Heart left ventricle (tissue), 16 donors: ENCODE measurements around the gene TMEM9. TPM values are rescaled to one million over a fixed set of nuclear protein-coding genes. Genes with fewer than 3 reads are reported as not detected.

ENCODE experiments used
- ATAC-seq, 4 donors: fragments of 200-7000 bp; cut with Tn5 transposase; one replicate each; pipeline ENCODE4 v1.9.1; 2020 to 2022; ENCODE audit warnings: moderate library complexity in 4 of 4, mild to moderate bottlenecking in 3 of 4, moderate number of reproducible peaks in 1 of 4
- DNase-seq, 5 donors: peaks; one replicate each; pipeline ENCODE4 v3.0.0-alpha.2; 2020
- H3K27ac ChIP-seq, 12 donors: fragments of 200-600 bp; sonication (generic) in 4 of 12; one replicate each; pipeline versions ENCODE4 v1.5.0 to v1.8.0; 2016 to 2022; ENCODE audit warnings: mild to moderate bottlenecking in 2 of 12
- H3K27me3 ChIP-seq, 9 donors: fragments of 200-600 bp; sonication (generic) in 2 of 9; one replicate each; pipeline versions ENCODE4 v1.5.1 to v1.8.0; 2016 to 2022; ENCODE audit warnings: mild to moderate bottlenecking in 3 of 9
- H3K36me3 ChIP-seq, 9 donors: fragments of 200-600 bp; sonication (generic) in 2 of 9; one replicate each; pipeline versions ENCODE4 v1.5.0 to v1.8.0; 2018 to 2022; ENCODE audit warnings: mild to moderate bottlenecking in 2 of 9
- H3K4me1 ChIP-seq, 12 donors: fragments of 200-600 bp; sonication (generic) in 4 of 12; one replicate each; pipeline versions ENCODE4 v1.5.0 to v1.8.0; 2016 to 2022; ENCODE audit warnings: mild to moderate bottlenecking in 3 of 12
- H3K4me3 ChIP-seq, 12 donors: fragments of 200-600 bp; sonication (generic) in 4 of 12; one replicate each; pipeline versions ENCODE4 v1.5.0 to v1.8.0; 2017 to 2022; ENCODE audit warnings: mild to moderate bottlenecking in 9 of 12, moderate library complexity in 4 of 12
- H3K9me3 ChIP-seq, 12 donors: fragments of 200-600 bp; sonication (generic) in 4 of 12; one replicate each; pipeline versions ENCODE4 v1.5.0 to v1.8.0; 2016 to 2022; ENCODE audit warnings: mild to moderate bottlenecking in 1 of 12
- CTCF ChIP-seq, 12 donors: fragments of 200-600 bp; sonication (generic) in 4 of 12; IDR thresholded peaks; one replicate each; pipeline versions ENCODE4 v1.5.0 to v1.8.0; 2018 to 2022; ENCODE audit warnings: antibody characterized with exemption in 12 of 12, mild to moderate bottlenecking in 5 of 12
- POLR2A ChIP-seq, 2 donors: fragments of 450-650 bp; IDR thresholded peaks; one replicate each; pipeline ENCODE4 v1.6.1; 2017; ENCODE audit warnings: antibody characterized with exemption in 2 of 2, mild to moderate bottlenecking in 2 of 2, moderate library complexity in 2 of 2
- WGBS, 4 donors: extraction: QIAGEN DNeasy Blood & Tissue Kit in 2 of 4; methylation state at CpG; one replicate each; pipeline versions ENCODE4 v1.1.5 to v1.1.7; 2013 to 2018; 5-methylcytosine and 5-hydroxymethylcytosine counted together
- intact Hi-C, 10 donors: fragments of 100-400 bp; cut with DNase I; formaldehyde crosslinking; loops; one replicate each; pipeline versions ENCODE4 v1.11.1 to v1.14.2; 2022
- polyA plus RNA-seq, 2 donors: library from polyadenylated mRNA; stranded (reverse); fragments of 200-250 nt; gene quantifications; one replicate each; pipeline ENCODE4 v1.2.3, GENCODE V29; 2013
- total RNA-seq, 9 donors: library from RNA; depleted of rRNA in 2 of 9; stranded (reverse); fragments of >200 nt in 2 of 9; fragmentation: NEBNext Ultra II Directional in 3 of 9; extraction: Animal tissue kit (Norgen Biotek cat#: 25700) in 3 of 9; gene quantifications; one replicate each; pipeline versions ENCODE4 v1.1.0 to v1.2.4, GENCODE V29; 2016 to 2023
- donor health status: ischemic (EF 13 %, LVEDD 7.1; RV severe dilation, severe dysfunction).
- donor health status: healthy with polysubstance abuse.
- donor health status: DM: no; HTN: yes; CAD: no.
- donor health status: DM: no; HTN: no; CAD: no.
- donor health status: ischemic (EF 25% LVEDD 6.9; RV normal size, moderate dysfunction).
- donor health status: ischemic (EF 25% LVEDD 5.7; RV mildly dilated, moderate dysfunction).
- donor health status: healthy.
- donor health status: DM: yes; HTN: yes; CAD: no.
- donor health status: ischemic (EF 35%, LVEDD 5.7; RV mildly dilated, moderate dysfunction).
- donor health status: nonischemic (EF 11% LVEDD 7.7; RV severe dilation, severe dysfunction).
- donor health status: DM: yes; HTN: yes; CAD: no.
- donor health status: PGD.
- donor health status: ischemic (EF 29% LVEDD 5.4; RV normal size, mild dysfunction).
- donor health status: nonischemic (EF 23%, LVEDD 6.1; RV moderate dilation, normal function).

The TMEM9 gene
- total and polyA plus RNA-seq, 11 donors: 22.4 to 42.9 (median 29.3) TPM

GRCh38 chr1:201176940-201177339 is 22.7 kb upstream of the TMEM9 start:
- Histone ChIP-seq H3K27me3 (no peaks in the 10 kb centered on the region), H3K36me3 (no peaks in the 10 kb centered on the region), H3K4me3 (no peak overlapping the region), H3K9me3 (peaks cover 0 to 3% (median 0%) of the 10 kb centered on the region in 12 donors), H3K4me1 (no peaks in the 10 kb centered on the region), H3K27ac (no peak overlapping the region)
- TF ChIP-seq POLR2A (IDR thresholded peaks at IDR 0.05) (no peak), CTCF (IDR thresholded peaks at IDR 0.05) (no peak)
- DNase-seq: no peak
- intact Hi-C loops: no loop called here
- 63 to 75% (median 71%) methylated on average over 2 of the region's 2 CpGs for WGBS, 4 donors
- peak in 1 of 4 donors; percentile 14 for ATAC-seq

- Histone ChIP-seq H3K27ac (no peak overlapping the region), H3K4me1 (peaks cover 0 to 7% (median 4%) of the 10 kb centered on the region in 12 donors), H3K27me3 (no peaks in the 10 kb centered on the region), H3K9me3 (peaks cover 0 to 3% (median 0%) of the 10 kb centered on the region in 12 donors), H3K4me3 (no peak overlapping the region), H3K36me3 (no peaks in the 10 kb centered on the region)
- intact Hi-C loops: no loop called here
- no peak for TF ChIP-seq POLR2A (IDR thresholded peaks at IDR 0.05)
- TF ChIP-seq CTCF (IDR thresholded peaks at IDR 0.05): no peak
- WGBS, 4 donors: 77 to 87% (median 84%) methylated on average over 7 of the region's 7 CpGs
- no peak for ATAC-seq
- no peak for DNase-seq
Observed at GRCh38 chr1:201175820-201176500, 21.7 kb upstream of the TMEM9 start.

- ATAC-seq (no peak), DNase-seq (no peak)
- WGBS, 4 donors: 87 to 90% (median 89%) methylated on average over 1 of the region's 1 CpG
- peaks cover 0 to 1% (median 0%) of the 10 kb centered on the region in 12 donors for H3K9me3 ChIP-seq
- no peak overlapping the region for H3K4me3 ChIP-seq
- no peaks in the 10 kb centered on the region for H3K36me3 ChIP-seq
- TF ChIP-seq POLR2A (IDR thresholded peaks at IDR 0.05) (no peak), CTCF (IDR thresholded peaks at IDR 0.05) (no peak)
- H3K4me1 ChIP-seq: peaks cover 0 to 19% (median 8%) of the 10 kb centered on the region in 12 donors
- H3K27ac ChIP-seq: no peak overlapping the region
- H3K27me3 ChIP-seq: no peaks in the 10 kb centered on the region
- intact Hi-C loops: no loop called here
Observed at GRCh38 chr1:201173736-201174135, 19.5 kb upstream of the TMEM9 start.

GRCh38 chr1:201172999-201173610 is 18.8 kb upstream of the TMEM9 start:
- no peak for TF ChIP-seq CTCF (IDR thresholded peaks at IDR 0.05)
- no peak for TF ChIP-seq POLR2A (IDR thresholded peaks at IDR 0.05)
- Histone ChIP-seq H3K9me3 (no peaks in the 10 kb centered on the region), H3K4me1 (peaks cover 0 to 19% (median 8%) of the 10 kb centered on the region in 12 donors), H3K36me3 (no peaks in the 10 kb centered on the region), H3K4me3 (no peak overlapping the region), H3K27ac (no peak overlapping the region), H3K27me3 (no peaks in the 10 kb centered on the region)
- ATAC-seq: no peak
- intact Hi-C loops: no loop called here
- DNase-seq: no peak
- WGBS, 4 donors: 74 to 98% (median 87%) methylated on average over 4 of the region's 4 CpGs
